Upper lobe of left lung (tissue), 6 donors: ENCODE measurements around the gene TOR3A. TPM values are rescaled to one million over a fixed set of nuclear protein-coding genes. Genes with fewer than 3 reads are reported as not detected.

Experiments
- ATAC-seq, 2 donors: fragments of 200-7000 bp; cut with Tn5 transposase; one replicate each; pipeline ENCODE4 v1.9.1; 2022; ENCODE audit warnings: mild to moderate bottlenecking in 2 of 2, moderate library complexity in 2 of 2; ENCODE audit not compliant: low FRiP score in 2 of 2
- DNase-seq, 2 donors: peaks; one replicate each; pipeline ENCODE4 v3.0.0-alpha.2; 2019 to 2020
- H3K27ac ChIP-seq, 4 donors: fragments of 200-600 bp; sonication (generic); one replicate each; pipeline ENCODE4 v1.5.1; 2016 to 2019
- H3K27me3 ChIP-seq, 4 donors: fragments of 200-600 bp; sonication (generic); one replicate each; pipeline ENCODE4 v1.5.1; 2017 to 2019
- H3K36me3 ChIP-seq, 4 donors: fragments of 200-600 bp; sonication (generic); one replicate each; pipeline ENCODE4 v1.5.1; 2016 to 2019
- H3K4me1 ChIP-seq, 4 donors: fragments of 200-600 bp; sonication (generic); one replicate each; pipeline ENCODE4 v1.5.1; 2018 to 2019
- H3K4me3 ChIP-seq, 4 donors: fragments of 200-600 bp; sonication (generic); one replicate each; pipeline ENCODE4 v1.5.1; 2017 to 2019; ENCODE audit warnings: mild to moderate bottlenecking in 2 of 4, moderate library complexity in 1 of 4
- H3K9me3 ChIP-seq, 4 donors: fragments of 200-600 bp; sonication (generic); one replicate each; pipeline ENCODE4 v1.5.1; 2018 to 2019
- CTCF ChIP-seq, 6 experiments: fragments of 450-650 bp in 4 of 6; fragments of 200-600 bp in 2 of 6; sonication (generic) in 2 of 6; IDR thresholded peaks; one replicate each; pipeline ENCODE4 v1.5.1; 2016 to 2019; ENCODE audit warnings: antibody characterized with exemption in 6 of 6
- EP300 ChIP-seq, 4 donors: sonication (generic); formaldehyde crosslinking; IDR thresholded peaks; one replicate each; pipeline ENCODE4 v1.5.1; 2017; ENCODE audit warnings: antibody characterized with exemption in 4 of 4, control low read depth in 2 of 4
- POLR2A ChIP-seq, 4 donors: fragments of 450-650 bp; IDR thresholded peaks; one replicate each; pipeline ENCODE4 v1.5.1; 2016 to 2017; ENCODE audit warnings: antibody characterized with exemption in 4 of 4, mild to moderate bottlenecking in 2 of 4
- POLR2AphosphoS5 ChIP-seq, 2 donors: sonication (generic); formaldehyde crosslinking; IDR thresholded peaks; one replicate each; pipeline ENCODE4 v1.5.1; 2017; ENCODE audit warnings: antibody characterized with exemption in 2 of 2
- WGBS, 2 donors: methylation state at CpG; one replicate each; pipeline ENCODE4 v1.1.5; 2017 to 2018; 5-methylcytosine and 5-hydroxymethylcytosine counted together
- total RNA-seq, 6 donors: library from RNA; depleted of rRNA in 4 of 6; stranded (reverse); fragments of >200 nt in 4 of 6; gene quantifications; one replicate each; pipeline versions ENCODE4 v1.1.0 to v1.2.1, GENCODE V29; 2016 to 2021
- donor health status: DM: no; HTN: no; CAD: no; lungs with moderate emphysema.
- donor health status: DM: no; HTN: yes; CAD: no; lungs with severe emphysema.

The TOR3A gene
- total RNA-seq, 6 donors from 2014 or later = 26.2 to 44.1 (median 29.5) TPM

- H3K4me1 ChIP-seq = peaks cover 9 to 23% (median 20%) of the 10 kb centered on the region in 4 donors
- WGBS, 2 donors = 76 to 79% methylated on average over 8 of the region's 8 CpGs
- H3K27ac ChIP-seq = peak overlapping the region in 1 of 4 donors; percentile 24
- DNase-seq (no peak), ATAC-seq (no peak)
- no peaks in the 10 kb centered on the region for H3K9me3 ChIP-seq
- peaks cover 12 to 84% (median 50%) of the 10 kb centered on the region in 4 donors for H3K36me3 ChIP-seq
- H3K27me3 ChIP-seq = no peaks in the 10 kb centered on the region
- TF ChIP-seq POLR2AphosphoS5 (IDR thresholded peaks at IDR 0.05) = no peak
- TF ChIP-seq CTCF (IDR thresholded peaks at IDR 0.05) = no peak
- H3K4me3 ChIP-seq = no peak overlapping the region
Observed at GRCh38 chr1:179090522-179090921, 8.7 kb downstream of the TOR3A start.

GRCh38 chr1:179090923-179091322, 9.1 kb downstream of the TOR3A start:
- no peaks in the 10 kb centered on the region for H3K27me3 ChIP-seq
- peaks cover 13 to 84% (median 48%) of the 10 kb centered on the region in 4 donors for H3K36me3 ChIP-seq
- peak overlapping the region in 3 of 4 donors; percentile 24 to 54 (median 45) for H3K27ac ChIP-seq
- DNase-seq (no peak), ATAC-seq (no peak)
- no peaks in the 10 kb centered on the region for H3K9me3 ChIP-seq
- H3K4me1 ChIP-seq = peaks cover 9 to 23% (median 20%) of the 10 kb centered on the region in 4 donors
- 89 to 91% methylated on average over 4 of the region's 4 CpGs for WGBS, 2 donors
- TF ChIP-seq EP300 (IDR thresholded peaks at IDR 0.05) (no peak), CTCF (IDR thresholded peaks at IDR 0.05) (no peak), POLR2AphosphoS5 (IDR thresholded peaks at IDR 0.05) (no peak), POLR2A (IDR thresholded peaks at IDR 0.05) (no peak)
- H3K4me3 ChIP-seq = no peak overlapping the region

GRCh38 chr1:179091691-179092165, 9.9 kb downstream of the TOR3A start:
- WGBS, 2 donors = 32 to 80% methylated on average over 2 to 5 of the region's 5 CpGs
- ATAC-seq = peak; percentile 37 to 44
- TF ChIP-seq EP300 (IDR thresholded peaks at IDR 0.05) (peak in 1 of 4 donors; percentile 39), POLR2AphosphoS5 (IDR thresholded peaks at IDR 0.05) (peak; percentile 22 to 31), POLR2A (IDR thresholded peaks at IDR 0.05) (no peak), CTCF (IDR thresholded peaks at IDR 0.05) (no peak)
- peaks cover 18 to 88% (median 51%) of the 10 kb centered on the region in 4 donors for H3K36me3 ChIP-seq
- no peak overlapping the region for H3K4me3 ChIP-seq
- H3K9me3 ChIP-seq = no peaks in the 10 kb centered on the region
- H3K27ac ChIP-seq = peak overlapping the region in 3 of 4 donors; percentile 12 to 54 (median 45)
- H3K4me1 ChIP-seq = peaks cover 9 to 23% (median 20%) of the 10 kb centered on the region in 4 donors
- no peaks in the 10 kb centered on the region for H3K27me3 ChIP-seq
- DNase-seq = peak in 1 of 2 donors; percentile 81

GRCh38 chr1:179092896-179093461, 11.1 kb downstream of the TOR3A start:
- no peak overlapping the region for H3K4me3 ChIP-seq
- ATAC-seq = no peak
- no peak for DNase-seq
- H3K27me3 ChIP-seq = no peaks in the 10 kb centered on the region
- peaks cover 18 to 88% (median 49%) of the 10 kb centered on the region in 4 donors for H3K36me3 ChIP-seq
- H3K4me1 ChIP-seq = peaks cover 9 to 23% (median 17%) of the 10 kb centered on the region in 4 donors
- TF ChIP-seq EP300 (IDR thresholded peaks at IDR 0.05) (no peak), CTCF (IDR thresholded peaks at IDR 0.05) (no peak), POLR2A (IDR thresholded peaks at IDR 0.05) (no peak), POLR2AphosphoS5 (IDR thresholded peaks at IDR 0.05) (no peak)
- 88 to 90% methylated on average over 9 of the region's 9 CpGs for WGBS, 2 donors
- H3K27ac ChIP-seq = no peak overlapping the region
- H3K9me3 ChIP-seq = no peaks in the 10 kb centered on the region

GRCh38 chr1:179094818-179095217, 12.9 kb downstream of the TOR3A start:
- TF ChIP-seq EP300 (IDR thresholded peaks at IDR 0.05) (no peak), CTCF (IDR thresholded peaks at IDR 0.05) (no peak), POLR2AphosphoS5 (IDR thresholded peaks at IDR 0.05) (no peak), POLR2A (IDR thresholded peaks at IDR 0.05) (no peak)
- Histone ChIP-seq H3K36me3 (peaks cover 18 to 80% (median 44%) of the 10 kb centered on the region in 4 donors), H3K4me1 (peaks cover 9 to 23% (median 16%) of the 10 kb centered on the region in 4 donors), H3K27ac (peak overlapping the region in 3 of 4 donors; percentile 26 to 53 (median 49)), H3K9me3 (no peaks in the 10 kb centered on the region), H3K27me3 (no peaks in the 10 kb centered on the region), H3K4me3 (no peak overlapping the region)
- ATAC-seq (no peak), DNase-seq (peak in 1 of 2 donors; percentile 54)
- WGBS, 2 donors = 70 to 84% methylated on average over 5 of the region's 5 CpGs
